ENCODE results near the gene ADAMTS3.

The ADAMTS3 gene

GRCh38 chr4:72408568-72408967 is 160.5 kb downstream of the ADAMTS3 start:
- no peak for DNase-seq (ENCODE audit: low spot score)

GRCh38 chr4:72405417-72405816 is 163.6 kb downstream of the ADAMTS3 start:
- no peak for DNase-seq (ENCODE audit: low spot score)

DNA sequence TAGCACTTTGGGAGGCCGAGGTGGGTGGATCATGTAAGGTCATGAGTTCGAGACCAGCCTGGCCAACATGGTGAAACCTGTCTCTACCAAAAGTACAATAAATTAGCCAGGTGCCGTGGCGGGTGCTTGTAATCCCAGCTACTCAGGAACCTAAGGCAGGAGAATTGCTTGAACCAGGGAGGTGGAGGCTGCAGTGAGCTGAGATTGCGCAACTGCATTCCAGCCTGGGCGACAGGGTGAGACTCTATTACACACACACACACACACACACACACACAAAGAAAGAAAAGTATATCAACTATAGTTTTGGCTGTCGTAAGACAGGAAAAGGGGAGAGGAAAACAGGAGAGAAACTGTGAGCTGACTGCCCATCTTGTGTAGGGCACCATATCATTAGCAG is 171.7 kb downstream of the ADAMTS3 start:
- no peak for DNase-seq (ENCODE audit: low spot score)

- no peak for DNase-seq (ENCODE audit: low spot score)
Observed at GRCh38 chr4:72394012-72394663, 174.9 kb downstream of the ADAMTS3 start.

DNA sequence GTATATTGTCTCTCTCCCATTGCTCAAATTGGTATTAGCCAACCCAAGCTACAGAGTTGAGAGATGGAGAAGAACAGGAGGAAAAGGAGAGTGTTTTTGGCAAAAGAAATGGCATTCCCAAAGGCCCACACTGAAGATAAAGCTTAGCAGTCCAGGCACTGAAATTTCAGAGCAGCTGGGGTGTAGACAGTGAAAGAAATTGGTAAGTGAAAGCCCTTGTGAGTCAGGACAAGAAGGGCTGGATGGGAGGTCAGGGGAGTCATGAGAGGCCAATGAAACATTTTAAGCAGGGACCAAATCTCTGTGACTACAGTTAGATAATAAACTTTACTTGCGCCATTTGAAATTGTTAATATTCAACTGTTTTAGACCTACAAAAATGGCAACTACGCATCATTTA is 177.7 kb downstream of the ADAMTS3 start:
- no peak for DNase-seq (ENCODE audit: low spot score)

- DNase-seq (ENCODE audit: low spot score) = peak; percentile 9
Observed at GRCh38 chr4:72390409-72390808, 178.6 kb downstream of the ADAMTS3 start.

- DNase-seq (ENCODE audit: low spot score) = no peak
Observed at GRCh38 chr4:72388521-72388920, 180.5 kb downstream of the ADAMTS3 start.

- DNase-seq (ENCODE audit: low spot score) = no peak
Observed at GRCh38 chr4:72387959-72388358, 181.1 kb downstream of the ADAMTS3 start.

DNA sequence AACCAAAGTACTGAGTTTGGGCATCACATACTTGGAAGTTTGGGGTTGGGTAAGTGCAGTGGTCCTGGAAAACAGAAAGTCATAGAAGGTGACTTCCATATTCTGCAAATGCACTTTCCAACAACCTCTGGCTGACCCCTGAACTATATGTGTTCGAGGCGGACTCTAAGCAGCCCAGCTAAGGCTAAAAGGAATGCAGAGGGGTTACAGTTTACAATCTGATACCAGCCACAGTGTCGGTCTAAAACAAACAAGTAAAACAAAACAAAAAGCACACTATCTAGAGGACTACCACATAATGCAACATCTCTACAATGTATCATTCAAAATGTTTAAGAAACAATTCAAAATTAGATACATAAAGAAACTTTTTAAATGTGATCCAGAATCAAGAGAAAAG is 185.6 kb downstream of the ADAMTS3 start:
- no peak for DNase-seq (ENCODE audit: low spot score)

DNA sequence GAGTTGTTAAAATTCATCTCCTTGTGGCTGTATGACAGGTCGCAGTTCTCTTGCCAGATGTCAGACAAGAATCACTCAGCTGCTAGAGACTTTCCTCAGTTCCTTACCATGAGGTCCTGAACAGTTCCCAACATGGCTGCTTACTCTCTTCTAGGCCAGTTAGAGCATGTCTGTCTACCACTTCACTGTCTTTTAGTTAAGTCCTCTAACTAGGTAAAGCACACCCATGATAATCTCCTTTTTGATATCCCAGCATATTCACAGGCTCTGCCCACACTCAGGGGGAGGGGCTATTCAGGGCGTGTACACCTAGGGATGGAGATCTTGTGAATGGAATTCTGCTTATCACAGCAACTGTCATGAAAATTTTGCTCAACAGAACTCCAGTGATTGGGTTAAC is 190.1 kb downstream of the ADAMTS3 start:
- no peak for DNase-seq (ENCODE audit: low spot score)

DNA sequence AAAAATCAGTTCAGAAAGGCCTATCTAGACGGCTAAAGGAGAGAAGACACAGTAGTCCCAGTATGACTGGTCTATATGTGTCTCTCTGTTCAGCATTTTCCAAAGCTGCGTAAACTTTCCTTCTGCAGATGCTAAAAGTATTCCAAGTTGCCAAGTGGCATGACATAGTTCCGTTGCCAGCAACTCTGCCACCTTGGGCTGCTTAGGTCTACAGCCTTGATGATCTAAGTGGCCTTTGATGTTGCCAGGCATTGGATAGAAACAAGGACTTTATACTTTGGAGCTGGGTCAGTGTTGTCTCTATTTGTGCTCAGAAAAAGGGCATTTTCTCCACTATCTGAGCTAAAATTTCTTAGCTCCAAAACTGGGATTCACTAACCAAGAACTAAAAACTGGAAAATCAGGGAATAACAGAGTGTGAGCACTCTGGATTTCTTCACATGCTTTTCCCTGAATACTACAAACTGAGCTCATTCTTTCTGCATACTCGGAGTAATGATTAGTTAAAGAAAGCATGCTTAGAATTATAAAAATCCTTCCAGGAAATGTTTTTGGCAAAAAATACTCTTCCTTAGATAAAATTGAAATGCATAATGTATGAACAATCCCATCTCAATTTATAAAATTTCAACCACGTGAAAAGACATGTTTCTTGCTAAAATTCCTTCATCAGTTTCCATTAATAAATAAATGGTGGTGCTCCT is 191.4 kb downstream of the ADAMTS3 start:
- DNase-seq (ENCODE audit: low spot score) = no peak

DNA sequence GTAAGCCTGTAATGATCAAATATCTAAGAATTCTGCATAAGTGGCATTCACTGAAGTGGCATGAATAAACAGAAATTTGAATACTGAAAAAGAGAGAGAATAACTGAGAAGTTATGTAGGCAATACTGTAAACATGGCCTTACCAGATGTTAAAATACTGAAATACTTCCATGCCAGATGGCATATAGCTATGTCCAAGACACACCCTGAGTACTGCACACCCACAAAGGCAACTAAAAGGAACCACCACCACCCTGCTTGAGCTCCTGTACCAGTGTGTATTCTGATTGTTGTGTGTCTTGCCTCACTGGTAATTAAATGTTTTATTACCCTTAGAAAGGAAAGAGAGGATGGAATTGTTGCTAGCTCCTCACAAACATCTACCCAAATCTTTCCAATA is 192.1 kb downstream of the ADAMTS3 start:
- DNase-seq (ENCODE audit: low spot score) = no peak

GRCh38 chr4:72375073-72375736 is 193.8 kb downstream of the ADAMTS3 start:
- DNase-seq (ENCODE audit: low spot score) = no peak

- no peak for DNase-seq (ENCODE audit: low spot score)
Observed at GRCh38 chr4:72374159-72374558, 194.9 kb downstream of the ADAMTS3 start.

DNA sequence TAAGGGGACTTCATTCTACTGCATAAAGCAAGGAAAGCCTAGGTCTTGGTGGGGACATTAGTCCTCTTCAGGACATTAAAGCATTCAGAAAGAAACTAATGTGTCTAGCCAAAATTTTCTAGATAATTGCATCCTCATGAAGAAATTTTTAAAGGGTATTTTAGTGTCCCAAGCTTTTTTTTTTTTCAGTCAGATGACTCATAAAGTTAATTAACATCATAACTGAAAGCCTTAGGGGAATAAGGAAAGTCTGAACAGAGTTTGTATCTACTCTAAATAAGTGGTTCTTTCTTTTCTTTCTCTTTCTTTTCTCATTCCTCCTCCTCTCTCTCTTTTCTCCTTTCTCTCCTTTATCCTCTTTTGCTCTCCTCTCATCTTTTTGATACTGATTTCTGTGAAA is 202.4 kb downstream of the ADAMTS3 start:
- DNase-seq (ENCODE audit: low spot score) = no peak

DNA sequence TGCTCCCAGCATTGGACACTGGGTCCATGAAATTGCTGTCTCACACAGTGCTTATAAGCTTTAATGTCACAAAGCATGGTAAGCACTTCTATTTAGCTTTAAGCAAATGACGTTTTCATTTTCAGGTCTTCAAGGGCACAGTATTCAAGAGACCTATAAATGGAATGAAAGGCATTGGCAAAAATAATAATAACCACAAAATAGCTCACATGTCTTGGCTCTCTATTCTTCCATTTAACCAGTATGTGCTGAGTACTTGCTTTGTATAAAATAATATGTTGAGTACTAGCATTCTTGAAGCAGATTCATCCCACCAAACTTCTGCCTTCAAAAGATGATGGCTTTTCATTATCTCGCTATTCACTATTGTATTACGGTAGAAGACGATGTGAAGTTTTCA is 203.0 kb downstream of the ADAMTS3 start:
- no peak for DNase-seq (ENCODE audit: low spot score)

- DNase-seq (ENCODE audit: low spot score) = no peak
Observed at GRCh38 chr4:72365016-72365415, 204.0 kb downstream of the ADAMTS3 start.

- no peak for DNase-seq (ENCODE audit: low spot score)
Observed at GRCh38 chr4:72360075-72360474, 208.9 kb downstream of the ADAMTS3 start.

- DNase-seq (ENCODE audit: low spot score) = no peak
Observed at GRCh38 chr4:72358483-72358882, 210.5 kb downstream of the ADAMTS3 start.

GRCh38 chr4:72357908-72358307 is 211.1 kb downstream of the ADAMTS3 start:
- DNase-seq (ENCODE audit: low spot score) = no peak

GRCh38 chr4:72352711-72353110 is 216.3 kb downstream of the ADAMTS3 start:
- DNase-seq (ENCODE audit: low spot score) = no peak

GRCh38 chr4:72351521-72351920 is 217.5 kb downstream of the ADAMTS3 start:
- no peak for DNase-seq (ENCODE audit: low spot score)

DNA sequence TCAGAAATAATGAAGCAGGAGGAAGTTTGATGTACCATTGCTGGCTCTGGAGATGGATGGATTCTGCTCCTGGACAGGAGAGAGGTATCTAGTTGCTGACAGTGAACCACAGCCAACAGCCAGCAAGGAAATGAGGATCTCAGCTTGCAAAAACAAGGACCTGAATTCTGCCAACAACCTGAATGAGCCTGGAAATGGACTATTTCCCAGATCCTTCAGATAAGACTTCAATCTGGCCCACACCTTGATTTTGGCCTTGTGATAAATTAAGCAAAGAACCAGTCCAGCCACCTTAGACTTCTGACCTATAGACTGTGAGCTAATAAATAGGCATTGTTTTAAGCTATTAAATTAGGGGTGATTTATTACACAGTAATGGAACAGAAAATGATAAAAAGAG is 220.3 kb downstream of the ADAMTS3 start:
- DNase-seq (ENCODE audit: low spot score) = no peak
